K562 (cell line): ENCODE data around the gene WFIKKN2. TPM values are rescaled to one million over a fixed set of nuclear protein-coding genes. Genes with fewer than 3 reads are reported as not detected.

Experiments used
- ATAC-seq: fragments of 200-7000 bp; cut with Tn5 transposase; 3 replicates; pipeline ENCODE4 v1.9.1; 2020; ENCODE audit warnings: moderate library complexity
- BruUV-seq: library from RNA; stranded (reverse); fragments of 400-500 nt; replicated peaks from 2 replicates; lab custom pipeline; 2021; lab: Mats Ljungman, UMichigan
- CTCF ChIA-PET: fragments of 300-600 bp; formaldehyde crosslinking; extraction: SDS; loops from one replicate; lab custom pipeline; 2021; ENCODE audit warnings: low intra/inter-chr PET ratio; lab: Yijun Ruan, JAX
- POLR2A ChIA-PET: fragments of 300-600, 350-650 bp; sonication (Branson Sonifier 250); formaldehyde crosslinking; extraction: SDS; loops from one replicate; lab custom pipeline; 2021; ENCODE audit warnings: antibody characterized with exemption, inconsistent platforms; lab: Yijun Ruan, JAX
- DNase-seq, 4 experiments: peaks; one replicate each; pipeline versions ENCODE4 v3.0.0 to v3.0.0-alpha.2; 2011 to 2018; ENCODE audit warnings: low spot score in 3 of 4, mixed read lengths in 3 of 4; ENCODE audit errors: extremely low read depth in 1 of 4
- FAIRE-seq: peaks from 2 replicates; lab custom pipeline; 2011; peaks lifted over from hg19 to GRCh38; lab: Jason Lieb, UNC
- H2AFZ ChIP-seq: 2 replicates; pipeline ENCODE4 v1.6.0; 2011; ENCODE audit warnings: low read depth, low read length, control low read depth, inconsistent platforms
- H3K27ac ChIP-seq: fragments of 200-600 bp; 3 replicates; pipeline ENCODE4 v1.8.0; 2011; ENCODE audit warnings: low read depth, mild to moderate bottlenecking, control low read depth, inconsistent platforms, low read length, moderate library complexity, mixed read lengths; ENCODE audit errors: extremely low read depth
- H3K27me3 ChIP-seq, 2 experiments: fragments of 300-600 bp in 1 of 2; 2 replicates in 1 of 2; 3 replicates in 1 of 2; pipeline versions ENCODE4 v1.6.0 to v1.8.0; 2011; ENCODE audit warnings: inconsistent platforms in 2 of 2, low read length in 2 of 2, mild to moderate bottlenecking in 1 of 2, mixed read lengths in 1 of 2, moderate library complexity in 1 of 2; ENCODE audit not compliant: control insufficient read depth in 2 of 2, insufficient read depth in 2 of 2
- H3K36me3 ChIP-seq: fragments of 300-600 bp; 3 replicates; pipeline ENCODE4 v1.8.0; 2011; ENCODE audit warnings: mild to moderate bottlenecking, low read length, inconsistent platforms; ENCODE audit not compliant: control insufficient read depth, insufficient read depth
- H3K4me1 ChIP-seq, 2 experiments: fragments of 200-600 bp in 1 of 2; replicated peaks in 1 of 2; 2 replicates in 1 of 2; 3 replicates in 1 of 2; pipeline versions ENCODE4 v1.5.1 to v1.8.0; 2011; ENCODE audit warnings: inconsistent platforms in 2 of 2, low read length in 2 of 2, mild to moderate bottlenecking in 1 of 2, mixed read lengths in 1 of 2, moderate library complexity in 1 of 2; ENCODE audit not compliant: control insufficient read depth in 2 of 2, insufficient read depth in 2 of 2
- H3K4me2 ChIP-seq: 2 replicates; pipeline ENCODE4 v1.6.1; 2011; ENCODE audit warnings: low read length, control low read depth, inconsistent platforms, mixed read lengths; ENCODE audit not compliant: insufficient read depth
- H3K4me3 ChIP-seq: fragments of 200-600 bp; sonication (generic), shearing (Covaris generic); 2 replicates; pipeline ENCODE4 v1.5.1; 2016; ENCODE audit warnings: control low read depth, inconsistent platforms
- H3K79me2 ChIP-seq: fragments of 200-600 bp; 3 replicates; pipeline ENCODE4 v1.8.0; 2011; ENCODE audit warnings: low read length, inconsistent platforms; ENCODE audit not compliant: control insufficient read depth, insufficient read depth
- H3K9ac ChIP-seq, 2 experiments: 2 replicates each; pipeline versions ENCODE4 v1.6.0 to v1.6.1; 2011; ENCODE audit warnings: low read depth in 2 of 2, low read length in 2 of 2, control low read depth in 1 of 2, inconsistent platforms in 1 of 2, mild to moderate bottlenecking in 1 of 2, mixed read lengths in 1 of 2; ENCODE audit not compliant: insufficient read depth in 1 of 2
- H3K9me1 ChIP-seq: one replicate; pipeline ENCODE4 v1.6.0; 2011; ENCODE audit warnings: inconsistent platforms, mild to moderate bottlenecking, low read length, moderate library complexity; ENCODE audit not compliant: control insufficient read depth, insufficient read depth
- H3K9me3 ChIP-seq: replicated peaks from 2 replicates; pipeline ENCODE4 v1.5.1; 2011; ENCODE audit warnings: low read depth, low read length, inconsistent platforms; ENCODE audit not compliant: control insufficient read depth, insufficient read depth
- H4K20me1 ChIP-seq: replicated peaks from 2 replicates; pipeline ENCODE4 v1.6.1; 2011; ENCODE audit warnings: low read length, inconsistent platforms, mixed read lengths; ENCODE audit not compliant: control insufficient read depth, insufficient read depth
- ATF1 ChIP-seq, 2 experiments: fragments of 450-650 bp in 1 of 2; IDR thresholded peaks; 2 replicates each; pipeline ENCODE4 v1.6.1; 2016; ENCODE audit warnings: missing compliant biosample characterization in 1 of 2, missing genetic modification characterization in 1 of 2
- CC2D1A ChIP-seq: fragments of 450-650 bp; IDR thresholded peaks from 2 replicates; pipeline ENCODE4 v1.6.1; 2017; ENCODE audit warnings: mild to moderate bottlenecking
- COPS2 ChIP-seq: fragments of 450-650 bp; conservative IDR thresholded peaks from 2 replicates; pipeline ENCODE4 v1.6.1; 2016; ENCODE audit warnings: mild to moderate bottlenecking, moderate library complexity
- E2F1 ChIP-seq: sonication (generic); formaldehyde crosslinking; IDR thresholded peaks from 2 replicates; pipeline ENCODE4 v1.8.1; 2023; ENCODE audit warnings: mild to moderate bottlenecking, missing genetic modification reagents, moderate library complexity
- ETV1 ChIP-seq: fragments of 450-650 bp; conservative IDR thresholded peaks from 2 replicates; pipeline ENCODE4 v1.6.1; 2016; ENCODE audit warnings: missing genetic modification characterization, control low read depth, low read depth, missing compliant biosample characterization
- GATA2 ChIP-seq: sonication (generic); formaldehyde crosslinking; IDR thresholded peaks from 2 replicates; pipeline ENCODE4 v1.4.0; 2020; ENCODE audit warnings: mild to moderate bottlenecking, missing genetic modification reagents
- GMEB1 ChIP-seq: fragments of 250-450 bp; sonication (Bioruptor Pico); IDR thresholded peaks from 2 replicates; pipeline ENCODE4 v1.4.0; 2020; ENCODE audit warnings: mild to moderate bottlenecking
- GTF2B ChIP-seq: IDR thresholded peaks from 2 replicates; pipeline ENCODE4 v1.6.1; 2011; ENCODE audit not compliant: insufficient read length; ENCODE audit errors: extremely low read depth
- HDAC2 ChIP-seq: fragments of 450-650 bp; IDR thresholded peaks from 2 replicates; pipeline ENCODE4 v1.6.1; 2016; ENCODE audit warnings: mild to moderate bottlenecking
- KDM1A ChIP-seq, 2 experiments: fragments of 450-650 bp; IDR thresholded peaks; 2 replicates each; pipeline ENCODE4 v1.6.1; 2016; ENCODE audit warnings: mild to moderate bottlenecking in 2 of 2
- L3MBTL2 ChIP-seq: fragments of 450-650 bp; IDR thresholded peaks from 2 replicates; pipeline ENCODE4 v1.6.1; 2016; ENCODE audit warnings: mild to moderate bottlenecking, moderate library complexity
- PHF20 ChIP-seq: fragments of 450-650 bp; IDR thresholded peaks from 2 replicates; pipeline ENCODE4 v1.6.1; 2018; ENCODE audit not compliant: partially characterized antibody
- PKNOX1 ChIP-seq: fragments of 450-650 bp; IDR thresholded peaks from 2 replicates; pipeline ENCODE4 v1.6.1; 2016
- TBL1XR1 ChIP-seq, 2 experiments: IDR thresholded peaks; 2 replicates each; pipeline ENCODE4 v1.6.1; 2012; ENCODE audit warnings: improper control_type of control experiment in 2 of 2, low read length in 2 of 2, mild to moderate bottlenecking in 1 of 2
- TFE3 ChIP-seq: fragments of 450-650 bp; formaldehyde crosslinking; IDR thresholded peaks from 2 replicates; pipeline ENCODE4 v1.4.0; 2020; ENCODE audit warnings: mild to moderate bottlenecking, mixed read lengths
- ZNF146 ChIP-seq: IDR thresholded peaks from one replicate; pipeline ENCODE4 v1.6.1; 2018; ENCODE audit warnings: missing compliant biosample characterization; ENCODE audit not compliant: unreplicated experiment
- ZNF217 ChIP-seq: sonication (generic); formaldehyde crosslinking; IDR thresholded peaks from 2 replicates; pipeline ENCODE4 v1.8.0; 2022; ENCODE audit warnings: mild to moderate bottlenecking, missing genetic modification reagents
- in situ Hi-C: fragments of 300-500 bp; cut with MboI; formaldehyde crosslinking; loops from 4 replicates; pipeline ENCODE4 v1.15.0; 2018; ENCODE audit warnings: inconsistent platforms, mixed read lengths
- intact Hi-C: fragments of 100-400 bp; cut with micrococcal nuclease; formaldehyde crosslinking; loops from 2 replicates; pipeline ENCODE4 v1.14.2; 2022
- polyA plus RNA-seq, 8 experiments: library from polyadenylated mRNA; depleted of rRNA in 4 of 8; stranded (reverse) in 5 of 8; unstranded in 3 of 8; fragments of >200 nt; fragmentation: Nextera tagmentation in 2 of 8; fragmentation: Illumina TruSeq in 1 of 8; extraction: Ambion mirVana in 2 of 8; extraction: Trizol in 1 of 8; gene quantifications; 2 replicates each; pipeline versions ENCODE4 v1.2.1 to v1.2.3, GENCODE V29; 2011 to 2014; ENCODE audit warnings: inconsistent platforms in 1 of 8, missing spikeins in 1 of 8
- total RNA-seq, 7 experiments: library from RNA; depleted of rRNA in 6 of 7; stranded (reverse); fragments of >200 nt in 6 of 7; fragmentation: Illumina TruSeq in 2 of 7; extraction: Trizol in 2 of 7; gene quantifications; 2 replicates each; pipeline versions ENCODE4 v1.2.1 to v1.2.3, GENCODE V29; 2011 to 2021; ENCODE audit warnings: low replicate concordance in 1 of 7

The WFIKKN2 gene
- total and polyA plus RNA-seq, 9 of the 15 experiments (the other 6 are each of a cell fraction or from before 2014, with no cell fraction given) = 0.07 TPM; not detected in 8

- TF ChIP-seq GMEB1 = no peak
- no peak for TF ChIP-seq E2F1 (CRISPR knock-in tag)
Measured at GRCh38 chr17:50808888-50809287, 26.5 kb upstream of the WFIKKN2 start (continued).

GRCh38 chr17:50813583-50813982 is 21.8 kb upstream of the WFIKKN2 start:
- DNase-seq = no peak
- Histone ChIP-seq H3K9me3 (no peaks in the 10 kb centered on the region; the same call in 1 of the 2 replicates), H4K20me1 (no peaks in the 10 kb centered on the region), H3K9me1 (no peaks in the 10 kb centered on the region), H2AFZ (no peak overlapping the region), H3K36me3 (no peaks in the 10 kb centered on the region), H3K4me1 (peaks cover 6% of the 10 kb centered on the region in 2 experiments; a peak in 3 of 5 replicates), H3K4me2 (no peak overlapping the region), H3K27ac (no peak overlapping the region), H3K27me3 (peaks cover 3 to 7% of the 10 kb centered on the region in 2 experiments; a peak in 4 of 5 replicates), H3K79me2 (no peaks in the 10 kb centered on the region), H3K9ac (no peak overlapping the region), H3K4me3 (no peak overlapping the region)
- FAIRE-seq = no peak
- in situ Hi-C loops = no loop called here
- CTCF ChIA-PET = no interaction called here
- intact Hi-C loops = no loop called here
- POLR2A ChIA-PET = interaction anchor here (0.6 to 1.1 kb wide), 3 partner anchors 16 to 169 kb away, joined by 3 to 4 read pairs (median 3); no protein-coding TSS in a partner anchor
- BruUV-seq = no TSS peak
- ATAC-seq = no peak
- TF ChIP-seq ZNF217 (no peak), PHF20 (no peak), HDAC2 (peak; percentile 83; the same call in 1 of the 2 replicates), TFE3 (no peak), ATF1 (CRISPR knock-in tag; IDR thresholded peaks at IDR 0.05) (no peak), ATF1 (tag; IDR thresholded peaks at IDR 0.05) (no peak), KDM1A (IDR thresholded peaks at IDR 0.05) (0 out of 4 replicates have a peak, but pooled peaks of 1 of the 2 experiments have one; percentile 24), GTF2B (no peak), COPS2 (no peak), ETV1 (tag) (no peak), GATA2 (peak; percentile 61), TBL1XR1 (IDR thresholded peaks at IDR 0.05; ENCODE audit: low read length in 2 of 2) (no peak), L3MBTL2 (no peak), CC2D1A (no peak), ZNF146 (no peak), PKNOX1 (no peak)
